Endothelial cell of umbilical vein (primary cell): ENCODE measurements around the gene LIMA1. TPM values are rescaled to one million over a fixed set of nuclear protein-coding genes. Genes with fewer than 3 reads are reported as not detected.
"Not testable (repeated sequence)": the region's sequence is repeated elsewhere in the genome, so short reads cannot be mapped to it uniquely, and the experiment has no call there.

ENCODE experiments used
- BruUV-seq: library from RNA; stranded (reverse); fragments of 400-500 nt; replicated peaks from 2 replicates; lab custom pipeline; 2021; lab: Mats Ljungman, UMichigan
- CTCF ChIA-PET: fragments of 300-600, 350-600 bp; sonication (Branson Sonifier 250); formaldehyde crosslinking; loops from one replicate; lab custom pipeline; 2021; ENCODE audit warnings: antibody characterized with exemption, inconsistent platforms; lab: Charles Lee
- POLR2A ChIA-PET: fragments of 300-600, 350-600 bp; sonication (Branson Sonifier 250); formaldehyde crosslinking; loops from one replicate; lab custom pipeline; 2021; ENCODE audit warnings: antibody characterized with exemption, inconsistent platforms; lab: Charles Lee
- DNase-seq: peaks from one replicate; pipeline ENCODE4 v3.0.0-alpha.2; 2011; ENCODE audit warnings: low read depth, low spot score
- FAIRE-seq: peaks from 2 replicates; lab custom pipeline; 2011; peaks lifted over from hg19 to GRCh38; lab: Jason Lieb, UNC
- H2AFZ ChIP-seq: 2 replicates; pipeline ENCODE4 v1.6.0; 2012; ENCODE audit warnings: low read depth, low read length, control low read depth, inconsistent platforms
- H3K27ac ChIP-seq: 2 replicates; pipeline ENCODE4 v1.5.1; 2011; ENCODE audit warnings: low read depth, mild to moderate bottlenecking, control low read depth, low read length, moderate library complexity; ENCODE audit not compliant: insufficient read depth
- H3K27me3 ChIP-seq, 2 experiments: 2 replicates each; pipeline versions ENCODE4 v1.6.0 to v1.6.1; 2011; ENCODE audit warnings: low read length in 2 of 2, mixed read lengths in 1 of 2; ENCODE audit not compliant: control insufficient read depth in 2 of 2, insufficient read depth in 2 of 2
- H3K36me3 ChIP-seq, 2 experiments: 2 replicates in 1 of 2; 3 replicates in 1 of 2; pipeline ENCODE4 v1.5.1; 2011; ENCODE audit warnings: low read length in 2 of 2, mild to moderate bottlenecking in 1 of 2, moderate library complexity in 1 of 2; ENCODE audit not compliant: control insufficient read depth in 2 of 2, insufficient read depth in 2 of 2; ENCODE audit errors: extremely low read depth in 1 of 2
- H3K4me1 ChIP-seq: 3 replicates; pipeline ENCODE4 v1.5.1; 2011; ENCODE audit warnings: mild to moderate bottlenecking, low read length; ENCODE audit not compliant: control insufficient read depth, insufficient read depth; ENCODE audit errors: extremely low read depth
- H3K4me2 ChIP-seq: 2 replicates; pipeline ENCODE4 v1.6.1; 2011; ENCODE audit warnings: low read length, control low read depth, mixed read lengths; ENCODE audit not compliant: insufficient read depth
- H3K4me3 ChIP-seq, 3 experiments: fragments of 200-600 bp in 1 of 3; sonication (generic), shearing (Covaris generic) in 1 of 3; replicated peaks in 1 of 3; 2 replicates each; pipeline ENCODE4 v1.5.1; 2011 to 2016; ENCODE audit warnings: control low read depth in 3 of 3, low read length in 3 of 3, mild to moderate bottlenecking in 2 of 3, inconsistent platforms in 1 of 3, low read depth in 1 of 3, moderate library complexity in 1 of 3; ENCODE audit not compliant: insufficient read depth in 1 of 3
- H3K79me2 ChIP-seq: 2 replicates; pipeline ENCODE4 v1.6.0; 2012; ENCODE audit warnings: low read length, inconsistent platforms; ENCODE audit not compliant: control insufficient read depth, insufficient read depth
- H3K9ac ChIP-seq: replicated peaks from 2 replicates; pipeline ENCODE3; 2011; ENCODE audit warnings: low read length, control low read depth; ENCODE audit not compliant: insufficient read depth; ENCODE audit errors: extremely low read depth
- H3K9me1 ChIP-seq: replicated peaks from 3 replicates; pipeline ENCODE4 v1.6.0; 2011; ENCODE audit warnings: mild to moderate bottlenecking, low read length; ENCODE audit not compliant: control insufficient read depth, insufficient read depth; ENCODE audit errors: extremely low read depth
- H3K9me3 ChIP-seq: replicated peaks from 2 replicates; pipeline ENCODE4 v1.5.1; 2012; ENCODE audit warnings: low read length, inconsistent platforms; ENCODE audit not compliant: control insufficient read depth, insufficient read depth
- H4K20me1 ChIP-seq: replicated peaks from 2 replicates; pipeline ENCODE3; 2011; ENCODE audit warnings: mild to moderate bottlenecking, low read length; ENCODE audit not compliant: control insufficient read depth, insufficient read depth; ENCODE audit errors: extremely low read depth
- CTCF ChIP-seq, 2 donors: IDR thresholded peaks; 1 replicate in 1 of 2; 2 replicates in 1 of 2; pipeline ENCODE4 v1.5.1; 2011; ENCODE audit warnings: low read length in 2 of 2, mild to moderate bottlenecking in 2 of 2, moderate library complexity in 2 of 2, control low read depth in 1 of 2, inconsistent platforms in 1 of 2, low read depth in 1 of 2; ENCODE audit not compliant: insufficient read depth in 1 of 2; ENCODE audit errors: extremely low read depth in 1 of 2
- EZH2 ChIP-seq: IDR thresholded peaks from 2 replicates; pipeline ENCODE4 v1.6.1; 2012; ENCODE audit warnings: borderline replicate concordance, low read depth, mild to moderate bottlenecking, moderate library complexity, low read length, inconsistent platforms; ENCODE audit not compliant: severe bottlenecking
- FOS ChIP-seq: IDR thresholded peaks from 2 replicates; pipeline ENCODE4 v1.6.1; 2011; ENCODE audit warnings: mild to moderate bottlenecking, low read length, moderate library complexity, borderline replicate concordance; ENCODE audit not compliant: insufficient read depth
- GATA2 ChIP-seq: IDR thresholded peaks from 2 replicates; pipeline ENCODE4 v1.7.0; 2011; ENCODE audit warnings: low read depth, mild to moderate bottlenecking, moderate library complexity, mixed read lengths, low read length; ENCODE audit not compliant: insufficient read length, insufficient read depth
- JUN ChIP-seq: IDR thresholded peaks from 2 replicates; pipeline ENCODE4 v1.6.1; 2011; ENCODE audit warnings: borderline replicate concordance, low read depth; ENCODE audit not compliant: insufficient read length, insufficient read depth
- MAX ChIP-seq: IDR thresholded peaks from 2 replicates; pipeline ENCODE4 v1.6.1; 2011; ENCODE audit not compliant: insufficient read depth, insufficient read length
- MYC ChIP-seq: IDR thresholded peaks from one replicate; pipeline ENCODE4 v1.6.1; 2011; ENCODE audit warnings: mild to moderate bottlenecking, low read depth, low read length
- POLR2A ChIP-seq: IDR thresholded peaks from 2 replicates; pipeline ENCODE4 v1.6.1; 2012; ENCODE audit warnings: low read depth, mild to moderate bottlenecking, control low read depth, low read length
- POLR2AphosphoS5 ChIP-seq: IDR thresholded peaks from 2 replicates; pipeline ENCODE4 v1.6.1; 2012; ENCODE audit warnings: low read depth, mild to moderate bottlenecking, control low read depth, low read length, moderate library complexity; ENCODE audit not compliant: insufficient read depth
- dilution Hi-C: fragments of 300-500 bp; cut with MboI; formaldehyde crosslinking; loops from one replicate; pipeline ENCODE4 v1.15.0; 2019; ENCODE audit warnings: low sequenced_read_pairs; ENCODE audit not compliant: extremely low pct_ligation_motif_present
- intact Hi-C: fragments of 100-400 bp; cut with micrococcal nuclease; formaldehyde crosslinking; loops from one replicate; pipeline ENCODE4 v1.10.0; 2022
- polyA plus RNA-seq, 4 experiments: library from polyadenylated mRNA; depleted of rRNA in 3 of 4; stranded (reverse) in 3 of 4; unstranded in 1 of 4; fragments of >200 nt; gene quantifications; 2 replicates each; pipeline versions ENCODE4 v1.2.1 to v1.2.3, GENCODE V29; 2011 to 2012; ENCODE audit warnings: missing spikeins in 1 of 4
- total RNA-seq: library from RNA; stranded (reverse); gene quantifications from 2 replicates; pipeline ENCODE4 v1.2.3, GENCODE V29; 2021

The LIMA1 gene
- total and polyA plus RNA-seq, 2 donors (not counting 3 experiments of a cell fraction or from before 2014, with no cell fraction given) = 35.0 to 87.3 TPM

GRCh38 chr12:50291377-50291776 lies 8.1 kb upstream of the LIMA1 start:
- dilution Hi-C loops (no loop called here), intact Hi-C loops (no loop called here)
- Histone ChIP-seq H3K27ac (no peak overlapping the region), H3K9me1 (no peaks in the 10 kb centered on the region), H3K9me3 (no peaks in the 10 kb centered on the region), H4K20me1 (no peaks in the 10 kb centered on the region), H3K9ac (no peak overlapping the region), H3K79me2 (no peaks in the 10 kb centered on the region), H2AFZ (no peak overlapping the region), H3K27me3 (no peaks in the 10 kb centered on the region), H3K4me1 (peaks cover 1% of the 10 kb centered on the region), H3K4me2 (no peak overlapping the region), H3K4me3 (no peak overlapping the region), H3K36me3 (no peaks in the 10 kb centered on the region)
- ChIA-PET POLR2A (no interaction called here), CTCF (interaction anchor here (0.8 to 1.8 kb wide), 3 partner anchors 10 to 125 kb away, joined by 4 to 9 read pairs (median 4); partner anchors contain the start of gene CERS5)
- no peak for DNase-seq
- BruUV-seq = no TSS peak
- FAIRE-seq = no peak
- TF ChIP-seq MYC (no peak), EZH2 (no peak), GATA2 (no peak), JUN (no peak), CTCF (IDR thresholded peaks at IDR 0.05; ENCODE audit: extremely low read depth in 1 of 2, insufficient read depth in 1 of 2, low read depth in 1 of 2, low read length in 2 of 2) (no peak), MAX (no peak), FOS (no peak), POLR2AphosphoS5 (no peak), POLR2A (no peak)

- POLR2A ChIA-PET, dilution Hi-C loops, intact Hi-C loops, H2AFZ ChIP-seq, DNase-seq, H3K9me3 ChIP-seq, FAIRE-seq, H3K4me1 ChIP-seq, H3K4me2 ChIP-seq, H4K20me1 ChIP-seq, H3K27ac ChIP-seq, H3K36me3 ChIP-seq, H3K27me3 ChIP-seq, H3K9me1 ChIP-seq, BruUV-seq, H3K4me3 ChIP-seq, H3K9ac ChIP-seq, H3K79me2 ChIP-seq: not testable (repeated sequence)
- CTCF ChIA-PET = interaction anchor here (0.8 to 1.8 kb wide), 3 partner anchors 11 to 124 kb away, joined by 4 to 9 read pairs (median 4); partner anchors contain the start of gene CERS5
These were observed 7.4 kb upstream of the LIMA1 start for GRCh38 chr12:50290692-50291091.
